Myocyte (in vitro differentiated cells): Measurements from ENCODE around the gene PDZD11. TPM values are rescaled to one million over a fixed set of nuclear protein-coding genes. Genes with fewer than 3 reads are reported as not detected.
"Not testable (repeated sequence)": the region's sequence is repeated elsewhere in the genome, so short reads cannot be mapped to it uniquely, and the experiment has no call there.

Experiments
- DNase-seq: peaks from one replicate; pipeline ENCODE4 v3.0.0-alpha.2; 2012; ENCODE audit warnings: low read depth
- total RNA-seq: library from RNA; depleted of rRNA; stranded (reverse); fragments of >200 nt; gene quantifications from 2 replicates; pipeline ENCODE4 v1.2.3, GENCODE V29; 2014

PDZD11 gene
- total RNA-seq, 1 donor from 2014 or later = 57.4 TPM

GRCh38 chrX:70257423-70258288 lies 32.1 kb downstream of the PDZD11 start:
- DNase-seq = no peak

DNA sequence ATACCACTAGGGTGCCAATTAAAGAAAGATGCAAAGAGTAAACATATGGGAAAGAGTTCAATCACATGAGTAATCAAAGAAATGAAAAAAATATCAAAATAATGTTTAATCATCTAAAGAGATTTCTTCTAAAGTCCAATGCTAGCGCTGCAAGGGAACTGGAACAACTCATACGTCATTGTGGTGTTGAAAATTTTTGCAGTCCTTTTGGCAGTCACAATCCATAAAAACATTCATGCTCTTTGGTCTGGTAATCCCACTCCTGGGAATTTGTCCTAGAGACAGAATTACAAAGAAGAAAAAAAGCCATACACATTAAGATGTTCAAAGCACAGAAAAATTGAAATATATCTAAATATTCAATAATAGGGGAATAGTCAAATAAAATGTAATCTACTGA lies 34.3 kb downstream of the PDZD11 start:
- no peak for DNase-seq

DNA sequence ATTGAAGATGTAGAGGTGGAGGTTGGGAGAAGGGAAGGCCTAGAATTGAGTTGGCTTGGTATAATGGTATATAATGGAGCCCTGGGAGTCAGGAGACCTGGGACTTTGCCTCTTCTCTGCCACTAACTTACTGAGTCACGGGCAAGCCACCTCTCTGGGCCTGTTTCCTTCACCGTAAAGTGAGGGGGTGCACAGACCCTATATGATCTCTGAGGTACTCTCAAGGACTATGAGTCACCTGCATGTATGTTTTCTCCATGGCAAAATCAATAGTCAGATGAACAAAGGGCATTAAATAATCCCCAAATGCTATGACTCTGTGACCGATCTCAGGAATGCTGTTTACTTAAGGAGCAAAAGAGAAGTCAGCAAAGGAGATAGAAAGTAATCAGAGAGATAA lies 34.8 kb downstream of the PDZD11 start:
- no peak for DNase-seq

DNA sequence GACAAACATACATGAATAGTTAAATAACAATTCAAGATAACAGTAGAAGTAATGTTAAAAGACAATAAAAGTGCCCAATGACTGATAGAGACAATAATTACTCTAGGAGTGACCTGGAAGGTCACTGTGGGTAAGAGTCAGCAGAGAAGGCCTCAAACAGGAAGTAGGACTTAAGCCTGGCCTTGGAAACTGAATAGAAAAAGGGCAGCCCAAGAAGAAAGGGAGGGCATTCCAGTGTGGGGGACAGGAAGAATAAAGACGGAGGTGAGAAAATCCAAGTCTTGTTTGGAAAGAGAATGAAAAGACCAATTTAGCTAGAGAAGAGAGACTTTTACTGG lies 35.7 kb downstream of the PDZD11 start:
- no peak for DNase-seq

GRCh38 chrX:70253377-70254062 lies 36.2 kb downstream of the PDZD11 start:
- DNase-seq = no peak

DNA sequence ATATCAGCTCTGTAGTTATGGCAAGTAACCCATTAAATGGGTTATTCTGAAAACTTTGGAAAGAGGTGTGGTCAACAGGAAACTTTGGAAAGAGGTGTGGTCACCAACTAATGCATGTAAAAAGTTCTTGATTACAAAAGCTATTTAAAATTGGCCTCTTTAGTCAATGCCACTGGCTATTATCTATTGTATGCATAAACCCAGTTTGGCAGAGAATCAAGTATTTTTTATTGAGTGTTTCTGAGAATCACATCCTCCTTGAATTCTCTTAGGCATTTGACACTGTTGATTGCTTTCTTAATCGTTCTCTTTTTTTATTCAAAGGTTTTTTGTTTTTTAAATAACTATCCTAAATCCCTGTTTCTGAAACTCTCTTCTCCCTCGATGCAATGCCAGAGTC lies 37.2 kb downstream of the PDZD11 start:
- DNase-seq = no peak

GRCh38 chrX:70247252-70247651 lies 42.5 kb downstream of the PDZD11 start:
- DNase-seq = no peak

- DNase-seq = no peak
These were observed 44.8 kb downstream of the PDZD11 start for GRCh38 chrX:70244881-70245280.

GRCh38 chrX:70243601-70244000 lies 46.1 kb downstream of the PDZD11 start:
- DNase-seq = not testable (repeated sequence)

GRCh38 chrX:70241501-70241900 lies 48.2 kb downstream of the PDZD11 start:
- no peak for DNase-seq

DNA sequence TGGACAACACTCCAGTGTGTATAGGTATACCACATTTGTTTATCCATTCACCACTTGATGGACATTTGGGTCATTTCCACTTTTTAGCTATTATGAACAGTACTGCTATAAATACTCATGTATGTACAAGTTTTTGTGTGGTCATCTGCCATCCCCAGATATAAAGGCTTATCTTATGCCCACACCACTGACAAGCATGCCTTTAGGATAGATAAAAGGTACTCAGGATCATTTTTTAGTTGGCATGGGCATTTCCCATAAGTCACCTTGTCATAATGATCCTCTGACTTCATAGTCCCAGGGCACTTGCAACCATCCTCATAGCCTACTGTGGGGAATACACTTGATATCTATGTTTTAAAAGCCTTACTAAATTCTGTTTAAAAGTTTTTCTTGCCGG lies 49.0 kb downstream of the PDZD11 start:
- DNase-seq = no peak

Other genes with a start within 250 kb of the PDZD11 start
- gene AWAT2, start 240.0 kb downstream of the PDZD11 start, total RNA-seq = not detected in 2 replicates
- gene OTUD6A, start 227.5 kb downstream of the PDZD11 start, total RNA-seq = not detected in 2 replicates
- gene IGBP1, start 156.5 kb downstream of the PDZD11 start, total RNA-seq = 49.9 and 52.3 TPM in 2 replicates
- not detected in 2 replicates for gene DGAT2L6, start 112.4 kb downstream of the PDZD11 start, total RNA-seq
- not detected in 2 replicates for gene AWAT1, start 55.3 kb downstream of the PDZD11 start, total RNA-seq
- not detected in 2 replicates for gene P2RY4, start 29.7 kb downstream of the PDZD11 start, total RNA-seq
- not detected in 2 replicates for gene ARR3, start 21.6 kb downstream of the PDZD11 start, total RNA-seq
- not detected in 2 replicates for gene RAB41, start 7.8 kb downstream of the PDZD11 start, total RNA-seq
- 0.27 and 0.36 TPM in 2 replicates for gene KIF4A, start 177 bp upstream of the PDZD11 start, total RNA-seq
- not detected in 2 replicates for gene GDPD2, start 133.4 kb upstream of the PDZD11 start, total RNA-seq
- 1.0 and 1.2 TPM in 2 replicates for gene DLG3, start 154.9 kb upstream of the PDZD11 start, total RNA-seq